ENCODE data around the gene TGFA.

Gene TGFA

DNA sequence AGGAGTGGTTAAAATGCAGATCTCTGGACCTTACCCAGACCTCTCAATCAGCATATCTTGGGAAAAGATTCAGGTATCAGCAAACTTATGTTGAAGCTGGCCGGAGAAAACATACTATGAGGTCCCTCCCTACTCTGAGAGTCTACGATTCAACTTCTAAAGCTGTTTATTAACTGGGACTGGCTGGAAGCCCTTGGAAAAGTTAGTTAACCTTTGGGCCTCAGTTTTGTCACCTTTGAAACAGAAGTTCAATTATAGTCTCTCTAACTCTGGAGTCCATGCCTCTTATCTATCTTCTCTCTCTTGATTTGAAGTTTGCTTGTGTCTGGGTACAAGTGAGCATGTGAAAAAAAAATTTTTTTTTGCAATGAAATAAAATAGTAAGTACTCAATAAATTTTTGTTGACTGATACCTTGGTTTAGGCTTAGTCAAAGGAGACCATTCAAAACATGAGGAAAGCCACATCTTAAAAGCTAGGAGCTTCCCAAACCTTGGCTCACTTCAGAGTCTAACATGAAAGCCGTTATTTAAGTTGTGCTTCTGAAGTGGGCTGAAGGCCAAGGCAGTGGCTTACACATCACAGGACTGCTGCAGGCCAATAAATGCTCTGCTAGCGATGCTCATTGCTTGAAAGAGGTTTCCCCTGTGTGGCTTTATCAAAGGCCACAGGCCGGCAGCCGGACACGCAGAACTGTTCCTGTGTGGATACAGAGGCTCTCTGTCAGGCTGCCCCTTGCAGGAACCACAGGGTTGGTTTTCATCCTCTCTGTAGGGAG, 141.1 kb downstream of the TGFA start:
- TF ChIP-seq, protein P1, sequence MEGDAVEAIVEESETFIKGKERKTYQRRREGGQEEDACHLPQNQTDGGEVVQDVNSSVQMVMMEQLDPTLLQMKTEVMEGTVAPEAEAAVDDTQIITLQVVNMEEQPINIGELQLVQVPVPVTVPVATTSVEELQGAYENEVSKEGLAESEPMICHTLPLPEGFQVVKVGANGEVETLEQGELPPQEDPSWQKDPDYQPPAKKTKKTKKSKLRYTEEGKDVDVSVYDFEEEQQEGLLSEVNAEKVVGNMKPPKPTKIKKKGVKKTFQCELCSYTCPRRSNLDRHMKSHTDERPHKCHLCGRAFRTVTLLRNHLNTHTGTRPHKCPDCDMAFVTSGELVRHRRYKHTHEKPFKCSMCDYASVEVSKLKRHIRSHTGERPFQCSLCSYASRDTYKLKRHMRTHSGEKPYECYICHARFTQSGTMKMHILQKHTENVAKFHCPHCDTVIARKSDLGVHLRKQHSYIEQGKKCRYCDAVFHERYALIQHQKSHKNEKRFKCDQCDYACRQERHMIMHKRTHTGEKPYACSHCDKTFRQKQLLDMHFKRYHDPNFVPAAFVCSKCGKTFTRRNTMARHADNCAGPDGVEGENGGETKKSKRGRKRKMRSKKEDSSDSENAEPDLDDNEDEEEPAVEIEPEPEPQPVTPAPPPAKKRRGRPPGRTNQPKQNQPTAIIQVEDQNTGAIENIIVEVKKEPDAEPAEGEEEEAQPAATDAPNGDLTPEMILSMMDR (IDR thresholded peaks at IDR 0.05) = no peak

DNA sequence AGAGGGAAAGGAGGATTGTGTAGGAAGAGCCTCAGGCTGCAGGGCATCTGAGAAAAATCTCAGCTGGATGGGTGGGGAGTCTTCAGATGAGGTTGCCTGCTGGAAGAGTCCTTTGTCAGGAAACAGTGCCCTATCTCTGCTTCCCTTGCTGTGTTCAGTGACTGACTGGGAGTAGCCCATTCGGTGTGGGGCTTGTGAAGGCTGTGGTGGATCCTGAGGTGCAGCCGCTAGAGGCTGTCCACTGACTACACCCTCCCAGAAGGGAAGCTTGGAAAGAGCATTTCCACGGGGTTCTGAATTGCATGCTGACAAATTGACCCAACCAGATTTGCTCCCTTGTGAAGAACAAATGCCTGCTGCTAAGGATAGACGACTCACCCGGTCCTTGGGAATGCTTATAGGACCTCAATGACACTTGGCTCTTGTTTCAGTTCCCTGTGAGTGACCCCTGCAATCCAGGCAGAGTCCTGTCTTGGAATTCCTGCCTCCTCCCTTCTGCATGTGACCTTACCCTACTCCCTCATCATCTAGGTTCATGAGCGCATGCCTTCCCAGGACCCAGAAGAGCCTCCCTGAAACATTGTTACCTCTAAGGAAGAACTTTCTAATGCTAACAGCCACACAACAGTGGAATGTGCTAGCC, 142.0 kb downstream of the TGFA start:
- TF ChIP-seq, protein P1 (IDR thresholded peaks at IDR 0.05) = no peak

DNA sequence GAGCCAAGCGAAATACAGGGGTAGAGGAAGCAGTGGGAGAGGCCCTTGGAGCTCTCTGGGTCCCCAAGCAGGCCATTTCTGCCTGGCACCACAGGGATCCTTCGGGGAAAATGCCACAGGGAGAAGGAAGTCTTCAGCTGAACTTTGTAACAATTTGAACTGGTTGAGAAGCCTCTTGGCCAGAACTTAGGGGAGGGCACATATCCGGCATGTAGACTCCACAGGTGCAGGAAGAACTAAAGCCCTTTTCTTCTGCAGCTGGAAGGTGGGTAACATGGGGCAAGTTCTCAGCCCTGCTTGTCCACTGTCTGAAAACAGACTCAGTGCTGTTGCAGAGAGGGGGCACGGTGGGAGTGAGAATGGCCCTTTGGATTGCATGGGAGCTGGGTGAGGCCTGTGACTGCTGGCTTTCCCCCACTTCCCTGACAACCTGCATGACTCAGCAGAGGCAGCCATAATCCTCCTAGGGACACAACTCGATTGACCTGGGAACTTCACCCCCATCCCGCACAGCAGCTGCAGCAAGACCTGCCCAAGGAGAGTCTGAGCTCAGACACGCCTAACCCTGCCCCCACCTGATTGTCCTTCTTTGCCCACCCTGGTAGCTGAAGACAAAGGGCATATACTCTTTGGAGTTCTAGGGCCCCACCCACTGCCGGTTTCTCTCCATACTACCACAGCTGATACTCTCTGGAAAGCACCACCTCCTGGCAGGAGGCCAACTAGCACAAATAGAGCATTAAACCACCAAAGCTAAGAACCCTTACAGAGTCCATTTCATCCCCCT, 150.2 kb downstream of the TGFA start:
- TF ChIP-seq, protein P1 (IDR thresholded peaks at IDR 0.05) = no peak

DNA sequence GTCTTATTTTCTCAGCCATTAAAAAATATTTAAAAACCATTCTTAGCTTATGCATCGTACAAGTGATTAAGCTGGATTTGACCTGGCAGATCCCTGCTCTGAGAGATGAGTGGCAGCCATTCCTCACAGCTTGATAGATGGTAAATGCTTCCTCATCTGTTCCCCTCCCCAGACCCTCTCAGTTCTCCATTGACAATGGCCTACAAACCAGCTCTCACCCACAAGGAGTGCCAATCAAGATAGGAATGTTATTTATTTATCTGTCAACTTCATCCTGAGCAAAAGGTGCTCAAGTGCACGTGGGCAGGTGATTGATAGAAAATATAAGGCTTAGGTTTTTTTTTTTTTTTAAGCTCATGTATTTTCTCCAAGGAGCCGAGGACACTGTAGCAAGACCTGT, 153.1 kb downstream of the TGFA start:
- TF ChIP-seq, protein P1 (IDR thresholded peaks at IDR 0.05) = no peak

DNA sequence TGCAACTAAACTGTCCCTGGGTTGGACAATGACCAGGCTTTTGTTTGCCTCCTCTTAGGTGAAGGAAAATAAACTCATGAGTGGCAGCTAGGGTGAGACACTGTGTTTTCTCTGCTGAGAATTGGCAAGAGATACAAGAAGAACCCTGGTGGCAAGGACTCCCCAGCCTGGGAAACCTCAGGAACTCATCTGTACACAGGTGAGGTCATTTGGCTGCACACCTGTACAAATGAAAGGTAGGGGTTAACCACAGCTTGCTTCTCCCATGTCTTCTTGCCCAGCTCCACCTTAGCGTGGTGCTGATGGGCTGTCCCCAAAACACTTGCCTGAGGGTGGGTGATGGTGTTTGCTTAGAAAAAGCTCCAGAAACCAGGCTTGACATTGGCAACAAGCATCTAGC, 154.6 kb downstream of the TGFA start:
- TF ChIP-seq, protein P1 (IDR thresholded peaks at IDR 0.05) = no peak
